Ishikawa (cell line): ENCODE results near the gene PDE4D.

ENCODE experiments used
- CREB1 ChIP-seq: IDR thresholded peaks from 2 replicates; pipeline ENCODE4 v1.6.1; 2012; ENCODE audit warnings: low read depth
- RAD21 ChIP-seq: IDR thresholded peaks from 2 replicates; pipeline ENCODE4 v1.6.1; 2012; ENCODE audit warnings: low read depth
- REST ChIP-seq: IDR thresholded peaks from 2 replicates; pipeline ENCODE4 v1.6.1; 2012; ENCODE audit warnings: low read depth, mild to moderate bottlenecking

- TF ChIP-seq CREB1 (no peak), REST (no peak), RAD21 (no peak)
Measured at GRCh38 chr5:59061377-59061776, 832.1 kb downstream of the PDE4D start.
